ENCODE measurements around the gene PSMB1.

GRCh38 chr6:170584181-170584953 lies 31.3 kb upstream of the PSMB1 start, which contains the start of gene PDCD2:
- no peak for TF ChIP-seq CTCF (IDR thresholded peaks at IDR 0.05)
- TF ChIP-seq EZH2 (IDR thresholded peaks at IDR 0.05; ENCODE audit: borderline replicate concordance, insufficient read depth, low read depth, low read length, poor library complexity, severe bottlenecking), result no peak
